Measurements from ENCODE around the gene EIF4B. TPM values are rescaled to one million over a fixed set of nuclear protein-coding genes. Genes with fewer than 3 reads are reported as not detected.

EIF4B gene
- total RNA-seq, 1 donor from 2014 or later = 629 TPM

DNA sequence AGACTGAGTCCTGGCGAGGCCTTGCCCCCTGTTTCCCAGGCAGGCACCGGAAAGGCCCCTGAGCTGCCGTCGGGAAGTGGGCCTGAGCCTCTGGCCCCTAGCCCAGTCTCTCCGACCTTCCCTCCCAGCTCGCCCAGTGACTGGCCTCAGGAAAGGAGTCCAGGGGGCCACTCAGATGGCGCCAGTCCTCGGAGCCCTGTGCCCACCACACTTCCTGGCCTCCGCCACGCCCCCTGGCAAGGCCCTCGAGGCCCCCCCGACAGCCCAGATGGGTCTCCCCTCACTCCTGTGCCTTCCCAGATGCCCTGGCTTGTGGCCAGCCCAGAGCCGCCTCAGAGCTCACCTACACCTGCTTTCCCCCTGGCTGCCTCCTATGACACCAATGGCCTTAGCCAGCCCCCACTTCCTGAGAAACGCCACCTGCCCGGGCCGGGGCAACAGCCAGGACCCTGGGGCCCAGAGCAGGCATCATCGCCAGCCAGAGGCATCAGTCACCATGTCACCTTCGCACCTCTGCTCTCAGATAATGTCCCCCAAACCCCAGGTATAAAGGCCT, 54.5 kb downstream of the EIF4B start:
- Mint-ChIP-seq H3K4me1 (ENCODE audit: unreplicated experiment) (peaks cover 22% of the 10 kb centered on the region), H3K9me3 (ENCODE audit: unreplicated experiment) (no peaks in the 10 kb centered on the region), H3K36me3 (ENCODE audit: low read depth, unreplicated experiment) (peaks cover 33% of the 10 kb centered on the region), H3K4me3 (ENCODE audit: unreplicated experiment) (no peak overlapping the region), H3K27me3 (ENCODE audit: unreplicated experiment) (peaks cover 23% of the 10 kb centered on the region), H3K27ac (ENCODE audit: unreplicated experiment) (no peak overlapping the region)
- TF ChIP-seq, protein P1, sequence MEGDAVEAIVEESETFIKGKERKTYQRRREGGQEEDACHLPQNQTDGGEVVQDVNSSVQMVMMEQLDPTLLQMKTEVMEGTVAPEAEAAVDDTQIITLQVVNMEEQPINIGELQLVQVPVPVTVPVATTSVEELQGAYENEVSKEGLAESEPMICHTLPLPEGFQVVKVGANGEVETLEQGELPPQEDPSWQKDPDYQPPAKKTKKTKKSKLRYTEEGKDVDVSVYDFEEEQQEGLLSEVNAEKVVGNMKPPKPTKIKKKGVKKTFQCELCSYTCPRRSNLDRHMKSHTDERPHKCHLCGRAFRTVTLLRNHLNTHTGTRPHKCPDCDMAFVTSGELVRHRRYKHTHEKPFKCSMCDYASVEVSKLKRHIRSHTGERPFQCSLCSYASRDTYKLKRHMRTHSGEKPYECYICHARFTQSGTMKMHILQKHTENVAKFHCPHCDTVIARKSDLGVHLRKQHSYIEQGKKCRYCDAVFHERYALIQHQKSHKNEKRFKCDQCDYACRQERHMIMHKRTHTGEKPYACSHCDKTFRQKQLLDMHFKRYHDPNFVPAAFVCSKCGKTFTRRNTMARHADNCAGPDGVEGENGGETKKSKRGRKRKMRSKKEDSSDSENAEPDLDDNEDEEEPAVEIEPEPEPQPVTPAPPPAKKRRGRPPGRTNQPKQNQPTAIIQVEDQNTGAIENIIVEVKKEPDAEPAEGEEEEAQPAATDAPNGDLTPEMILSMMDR (IDR thresholded peaks at IDR 0.05; ENCODE audit: unreplicated experiment) = no peak
- DNase-seq (ENCODE audit: low spot score) = no peak

DNA sequence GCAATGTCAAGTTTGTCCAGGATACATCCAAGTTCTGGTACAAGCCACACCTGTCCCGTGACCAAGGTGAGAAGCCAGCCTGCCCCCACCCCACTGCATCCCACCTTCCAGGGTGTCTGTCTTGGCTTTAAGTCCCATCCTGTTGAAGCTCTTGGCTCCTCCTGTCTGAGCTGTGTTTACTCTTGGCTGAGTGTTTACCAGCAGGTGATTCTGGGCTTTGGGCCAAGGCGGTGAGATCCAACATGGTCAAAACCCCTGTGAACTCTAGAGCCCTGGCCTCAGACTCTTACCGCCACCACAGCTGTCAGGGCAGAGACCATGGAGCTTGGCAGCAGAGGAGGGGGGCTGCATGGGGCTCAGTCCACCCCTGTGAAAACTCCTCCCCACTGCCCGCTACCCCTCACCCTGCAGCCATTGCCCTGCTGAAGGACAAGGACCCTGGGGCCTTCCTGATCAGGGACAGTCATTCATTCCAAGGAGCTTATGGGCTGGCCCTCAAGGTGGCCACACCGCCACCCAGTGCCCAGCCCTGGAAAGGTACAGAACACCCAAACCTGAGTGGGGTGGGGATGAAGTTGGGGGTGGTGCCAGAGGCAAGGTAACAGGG, 55.3 kb downstream of the EIF4B start:
- TF ChIP-seq, protein P1 (IDR thresholded peaks at IDR 0.05; ENCODE audit: unreplicated experiment) = no peak
- Mint-ChIP-seq H3K4me3 (ENCODE audit: unreplicated experiment) (no peak overlapping the region), H3K27me3 (ENCODE audit: unreplicated experiment) (peaks cover 24% of the 10 kb centered on the region), H3K4me1 (ENCODE audit: unreplicated experiment) (peaks cover 29% of the 10 kb centered on the region), H3K9me3 (ENCODE audit: unreplicated experiment) (no peaks in the 10 kb centered on the region), H3K36me3 (ENCODE audit: low read depth, unreplicated experiment) (peaks cover 30% of the 10 kb centered on the region), H3K27ac (ENCODE audit: unreplicated experiment) (peak overlapping the region; percentile 24)
- no peak for DNase-seq (ENCODE audit: low spot score)

DNA sequence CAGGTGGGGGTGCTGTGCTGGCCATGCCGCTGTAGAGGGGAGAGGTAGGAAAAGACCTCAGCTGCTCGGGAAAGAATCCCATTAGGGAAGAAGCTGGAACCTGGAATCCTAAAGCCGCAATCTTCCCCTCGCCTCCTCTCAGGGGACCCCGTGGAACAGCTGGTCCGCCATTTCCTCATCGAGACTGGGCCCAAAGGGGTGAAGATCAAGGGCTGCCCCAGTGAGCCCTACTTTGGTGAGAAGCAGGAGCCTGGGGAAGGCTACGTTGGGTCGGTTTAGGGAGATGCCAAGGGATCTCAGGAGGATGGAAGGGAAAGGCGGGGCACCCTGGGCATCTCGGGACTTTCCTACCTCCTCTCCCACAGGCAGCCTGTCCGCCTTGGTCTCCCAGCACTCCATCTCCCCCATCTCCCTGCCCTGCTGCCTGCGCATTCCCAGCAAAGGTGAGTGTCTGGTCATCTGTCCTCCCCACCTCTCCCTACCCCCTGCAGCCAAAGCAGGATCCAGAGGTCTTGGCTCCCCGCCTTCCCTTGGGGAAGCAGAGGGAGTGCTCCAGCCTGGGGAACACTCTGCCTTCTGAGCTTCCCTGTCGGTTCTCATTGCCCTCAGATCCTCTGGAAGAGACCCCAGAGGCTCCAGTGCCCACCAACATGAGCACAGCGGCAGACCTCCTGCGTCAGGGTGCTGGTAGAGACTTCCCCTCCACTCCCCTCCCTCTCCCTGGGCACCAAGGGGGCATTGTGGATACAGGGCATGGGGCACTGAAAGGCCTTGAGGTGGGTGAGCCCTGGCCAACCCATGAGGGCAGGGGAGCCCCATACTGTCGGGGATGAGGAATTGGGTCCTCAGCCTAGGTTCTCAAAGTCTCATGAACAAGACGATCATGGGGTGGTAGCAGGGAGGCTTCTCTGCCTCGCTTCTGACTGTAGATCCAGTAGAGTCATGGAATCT, 56.0 kb downstream of the EIF4B start:
- H3K4me1 Mint-ChIP-seq (ENCODE audit: unreplicated experiment) = peaks cover 35% of the 10 kb centered on the region
- H3K36me3 Mint-ChIP-seq (ENCODE audit: low read depth, unreplicated experiment) = peaks cover 23% of the 10 kb centered on the region
- H3K27ac Mint-ChIP-seq (ENCODE audit: unreplicated experiment) = no peak overlapping the region
- no peak for DNase-seq (ENCODE audit: low spot score)
- H3K4me3 Mint-ChIP-seq (ENCODE audit: unreplicated experiment) = no peak overlapping the region
- TF ChIP-seq, protein P1 (IDR thresholded peaks at IDR 0.05; ENCODE audit: unreplicated experiment) = no peak
- no peaks in the 10 kb centered on the region for H3K9me3 Mint-ChIP-seq (ENCODE audit: unreplicated experiment)
- H3K27me3 Mint-ChIP-seq (ENCODE audit: unreplicated experiment) = peaks cover 26% of the 10 kb centered on the region

DNA sequence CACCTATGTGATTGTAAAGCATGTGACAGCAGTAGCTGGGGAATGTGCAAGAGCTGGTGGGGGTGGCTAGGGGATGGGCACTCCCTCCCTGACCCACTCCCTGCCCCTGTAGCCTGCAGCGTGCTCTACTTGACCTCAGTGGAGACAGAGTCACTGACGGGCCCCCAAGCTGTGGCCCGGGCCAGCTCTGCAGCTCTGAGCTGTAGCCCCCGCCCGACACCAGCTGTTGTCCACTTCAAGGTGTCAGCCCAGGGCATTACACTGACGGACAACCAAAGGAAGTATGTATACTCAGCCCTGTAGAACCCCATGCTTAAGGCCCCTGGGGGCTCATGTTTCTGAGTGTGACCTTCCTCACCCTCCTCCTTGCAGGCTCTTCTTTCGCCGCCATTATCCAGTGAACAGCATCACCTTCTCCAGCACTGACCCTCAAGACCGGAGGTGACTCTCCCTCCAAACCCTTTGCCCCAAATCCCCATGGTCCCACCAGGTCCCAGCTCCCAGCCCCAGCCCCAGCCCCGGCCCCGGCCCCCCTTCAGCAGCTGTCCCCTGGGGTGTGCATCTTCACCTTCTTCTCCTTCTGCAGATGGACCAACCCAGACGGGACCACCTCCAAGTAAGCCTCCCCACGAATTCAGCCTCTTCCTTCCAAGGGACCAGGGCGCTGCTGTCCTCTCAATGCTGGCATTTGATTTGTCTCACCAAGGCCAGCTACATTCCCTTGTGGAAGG, 56.9 kb downstream of the EIF4B start:
- Mint-ChIP-seq H3K36me3 (ENCODE audit: low read depth, unreplicated experiment) (peaks cover 15% of the 10 kb centered on the region), H3K27ac (ENCODE audit: unreplicated experiment) (no peak overlapping the region), H3K4me3 (ENCODE audit: unreplicated experiment) (no peak overlapping the region), H3K27me3 (ENCODE audit: unreplicated experiment) (peaks cover 21% of the 10 kb centered on the region), H3K4me1 (ENCODE audit: unreplicated experiment) (peaks cover 33% of the 10 kb centered on the region), H3K9me3 (ENCODE audit: unreplicated experiment) (no peaks in the 10 kb centered on the region)
- TF ChIP-seq, protein P1 (IDR thresholded peaks at IDR 0.05; ENCODE audit: unreplicated experiment) = no peak
- DNase-seq (ENCODE audit: low spot score) = no peak
